Gastroesophageal sphincter (tissue), 3 donors: ENCODE results near the gene KCNJ11.

Experiments used
- POLR2AphosphoS5 ChIP-seq: sonication (generic); formaldehyde crosslinking; IDR thresholded peaks from one replicate; pipeline ENCODE4 v1.6.1; 2017; ENCODE audit warnings: antibody characterized with exemption
- TF ChIP-seq, protein P1 (sequence below), 4 experiments: fragments of 200-600 bp in 2 of 4; fragments of 450-650 bp in 2 of 4; sonication (generic) in 1 of 4; IDR thresholded peaks; one replicate each; pipeline ENCODE4 v1.5.1; 2017 to 2019; ENCODE audit warnings: antibody characterized with exemption in 4 of 4, mild to moderate bottlenecking in 2 of 4, moderate library complexity in 2 of 4

DNA sequence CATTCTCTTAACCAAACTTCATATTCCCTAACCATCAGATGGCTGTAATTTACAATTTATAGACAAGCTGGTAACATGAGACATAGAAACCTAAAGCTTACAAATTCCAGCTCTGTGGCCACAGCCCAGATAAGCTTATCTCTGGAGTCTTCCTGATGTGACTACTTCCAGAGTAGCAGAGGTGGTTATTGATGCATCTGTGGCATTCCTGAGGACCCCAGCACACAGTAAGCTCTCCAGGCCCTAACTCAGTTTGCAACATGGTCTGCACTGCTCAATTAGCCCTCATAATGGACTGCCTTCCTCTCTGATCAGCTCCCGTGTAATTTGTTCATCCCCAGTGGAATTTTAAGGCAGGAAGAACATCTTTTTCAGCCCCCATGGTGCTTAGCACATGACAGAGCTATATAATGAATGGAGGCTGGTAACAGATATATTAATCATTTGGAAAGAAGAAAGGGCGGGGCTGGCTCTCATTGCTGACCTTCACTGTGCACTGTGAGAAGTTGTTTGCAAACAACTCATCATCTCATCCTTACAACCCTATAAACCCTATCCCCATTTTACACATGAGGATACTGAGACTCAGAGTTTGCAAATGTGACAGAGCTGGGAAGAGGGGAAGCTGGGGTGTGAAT lies 30.1 kb upstream of the KCNJ11 start:
- TF ChIP-seq POLR2AphosphoS5: no peak
- TF ChIP-seq, protein P1, sequence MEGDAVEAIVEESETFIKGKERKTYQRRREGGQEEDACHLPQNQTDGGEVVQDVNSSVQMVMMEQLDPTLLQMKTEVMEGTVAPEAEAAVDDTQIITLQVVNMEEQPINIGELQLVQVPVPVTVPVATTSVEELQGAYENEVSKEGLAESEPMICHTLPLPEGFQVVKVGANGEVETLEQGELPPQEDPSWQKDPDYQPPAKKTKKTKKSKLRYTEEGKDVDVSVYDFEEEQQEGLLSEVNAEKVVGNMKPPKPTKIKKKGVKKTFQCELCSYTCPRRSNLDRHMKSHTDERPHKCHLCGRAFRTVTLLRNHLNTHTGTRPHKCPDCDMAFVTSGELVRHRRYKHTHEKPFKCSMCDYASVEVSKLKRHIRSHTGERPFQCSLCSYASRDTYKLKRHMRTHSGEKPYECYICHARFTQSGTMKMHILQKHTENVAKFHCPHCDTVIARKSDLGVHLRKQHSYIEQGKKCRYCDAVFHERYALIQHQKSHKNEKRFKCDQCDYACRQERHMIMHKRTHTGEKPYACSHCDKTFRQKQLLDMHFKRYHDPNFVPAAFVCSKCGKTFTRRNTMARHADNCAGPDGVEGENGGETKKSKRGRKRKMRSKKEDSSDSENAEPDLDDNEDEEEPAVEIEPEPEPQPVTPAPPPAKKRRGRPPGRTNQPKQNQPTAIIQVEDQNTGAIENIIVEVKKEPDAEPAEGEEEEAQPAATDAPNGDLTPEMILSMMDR (IDR thresholded peaks at IDR 0.05): no peak
